ENCODE measurements around the gene CATSPERD.
"Not testable (repeated sequence)": the region's sequence is repeated elsewhere in the genome, so short reads cannot be mapped to it uniquely, and the experiment has no call there.

Gene CATSPERD

DNA sequence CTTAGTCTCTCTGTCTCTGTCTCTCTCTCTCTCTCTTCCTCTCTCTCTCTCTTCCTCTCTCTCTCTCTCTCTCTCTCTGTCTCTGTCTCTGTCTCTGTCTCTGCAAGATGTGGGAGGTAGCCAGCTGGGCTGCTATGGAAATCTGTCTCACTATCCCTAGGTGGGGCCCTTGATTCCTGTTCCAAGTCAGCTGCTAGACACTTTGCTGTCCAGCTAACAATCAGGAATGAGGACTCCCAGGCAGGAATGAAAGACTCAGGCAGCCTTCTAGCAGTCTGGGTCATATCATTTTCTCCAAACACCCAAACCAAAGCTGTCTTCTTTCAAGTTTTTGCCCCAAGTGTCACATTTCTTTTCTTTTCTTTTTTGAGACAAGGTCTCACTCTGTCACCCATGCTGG is 23.2 kb downstream of the CATSPERD start:
- no peak for DNase-seq

DNA sequence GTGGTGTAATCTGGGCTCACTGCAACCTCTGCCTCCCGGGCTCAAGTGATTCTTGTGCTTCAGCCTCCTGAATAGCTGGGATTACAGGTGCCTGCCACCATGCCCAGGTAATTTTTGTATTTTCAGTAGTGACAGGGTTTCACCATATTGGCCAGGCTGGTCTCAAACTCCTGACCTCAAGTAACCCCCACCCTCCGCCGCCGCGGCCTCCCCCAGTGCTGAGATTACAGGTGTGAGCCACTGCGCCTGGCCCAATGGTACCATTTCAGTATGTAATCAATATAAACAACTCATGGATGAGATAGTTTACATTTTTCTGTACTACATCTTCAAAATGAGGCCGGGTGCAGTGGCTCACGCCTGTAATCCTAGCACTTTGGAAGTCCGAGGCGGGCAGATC is 24.6 kb downstream of the CATSPERD start:
- not testable (repeated sequence) for DNase-seq

DNA sequence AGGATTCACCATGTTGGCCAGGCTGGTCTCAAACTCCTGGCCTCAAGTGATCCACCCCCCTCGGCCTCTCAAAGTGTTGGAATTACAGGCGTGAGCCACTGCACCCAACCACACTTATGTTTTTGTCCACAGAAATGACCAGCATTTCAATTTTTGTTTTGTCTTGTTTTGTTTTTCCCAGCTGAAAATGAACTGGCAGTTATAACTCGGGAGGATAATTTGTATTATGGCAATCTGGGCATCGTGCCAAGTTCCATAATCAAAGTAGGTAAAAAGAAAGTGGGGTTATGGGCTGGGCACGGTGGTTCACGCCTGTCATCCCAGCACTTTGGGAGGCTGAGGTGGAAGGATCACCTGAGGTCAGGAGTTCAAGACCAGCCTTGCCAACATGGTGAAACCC is 28.5 kb downstream of the CATSPERD start:
- DNase-seq, result not testable (repeated sequence)

DNA sequence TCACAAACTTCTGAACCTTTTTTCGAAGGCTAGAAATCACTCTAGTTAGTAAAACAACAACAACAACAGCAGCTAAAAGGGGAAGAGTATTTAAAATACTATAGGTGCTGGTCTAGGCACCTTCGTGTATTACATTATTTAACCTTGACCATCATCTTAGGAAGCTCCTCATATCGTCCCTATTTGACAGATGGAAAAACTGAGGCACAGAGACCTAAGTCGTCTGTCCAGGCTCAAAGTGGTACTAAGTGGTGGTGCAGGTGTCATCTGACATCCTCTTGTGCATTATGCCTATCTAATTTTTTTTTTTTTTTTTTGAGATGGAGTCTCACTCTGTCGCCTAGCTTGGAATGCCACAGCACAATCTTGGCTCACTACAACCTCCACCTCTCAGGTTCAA is 29.1 kb downstream of the CATSPERD start:
- no peak for DNase-seq

DNA sequence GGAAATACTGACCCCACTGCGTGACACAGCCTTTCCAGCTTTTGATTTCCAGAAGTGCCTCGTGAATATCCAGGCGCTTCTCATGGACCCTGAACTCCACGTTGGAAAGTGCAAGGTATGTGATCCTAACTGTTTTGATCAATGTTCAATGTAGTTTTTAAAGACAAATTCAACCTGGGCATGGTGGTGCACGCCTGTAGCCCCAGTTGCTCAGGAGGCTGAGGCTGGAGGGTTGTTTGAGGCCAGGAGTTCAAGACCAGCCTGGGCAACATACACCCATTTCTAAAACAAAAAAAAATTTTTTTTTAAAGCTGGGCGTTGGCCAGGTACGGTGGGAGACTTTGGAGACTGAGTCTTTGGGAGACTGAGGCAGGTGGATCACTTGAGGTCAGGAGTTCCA is 31.3 kb downstream of the CATSPERD start:
- DNase-seq, result no peak

DNA sequence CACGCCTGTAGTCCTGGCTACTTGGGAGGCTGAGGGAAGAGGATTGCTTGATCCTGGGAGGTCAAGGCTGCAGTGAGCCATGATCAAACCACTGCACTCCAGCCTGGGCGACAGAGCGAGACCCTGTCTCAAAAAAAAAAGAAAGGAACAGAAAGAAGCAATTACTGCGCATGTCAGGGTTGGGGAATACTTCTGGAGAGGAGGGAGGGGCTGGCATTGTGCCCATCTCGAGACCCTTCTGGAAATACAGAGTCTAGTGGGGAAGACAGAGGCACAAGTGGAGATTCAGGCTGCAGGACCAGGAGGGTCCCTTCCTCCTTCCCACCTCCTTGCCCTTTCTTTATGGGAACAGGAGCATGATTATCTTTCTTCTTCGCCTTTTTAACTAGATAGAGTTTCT is 33.3 kb downstream of the CATSPERD start:
- DNase-seq, result no peak

DNA sequence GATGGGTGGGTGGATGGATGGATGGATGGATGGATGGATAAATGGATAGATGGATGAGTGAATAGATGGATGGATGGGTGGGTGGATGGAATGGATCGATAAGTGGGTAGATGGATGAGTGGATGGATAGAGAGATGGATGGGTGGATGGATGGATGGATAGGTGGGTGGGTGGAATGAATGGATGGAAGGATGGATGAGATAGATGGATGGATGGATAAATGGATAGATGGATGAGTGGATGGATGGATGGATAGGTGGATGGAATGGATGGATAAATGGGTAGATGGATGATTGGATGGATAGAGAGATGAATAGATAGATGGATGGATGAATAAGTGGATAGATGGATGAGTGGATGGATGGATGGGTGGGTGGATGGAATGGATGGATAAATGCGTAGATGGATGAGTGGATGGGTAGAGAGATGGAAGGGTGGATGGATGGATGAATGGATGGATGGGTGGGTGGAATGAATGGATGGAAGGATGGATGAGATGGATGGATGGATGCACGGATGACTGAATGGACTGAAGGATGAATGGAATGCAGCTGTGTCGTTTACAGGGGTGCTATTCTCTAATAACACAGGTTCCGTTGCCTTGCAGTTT is 42.3 kb downstream of the CATSPERD start:
- DNase-seq, result no peak

DNA sequence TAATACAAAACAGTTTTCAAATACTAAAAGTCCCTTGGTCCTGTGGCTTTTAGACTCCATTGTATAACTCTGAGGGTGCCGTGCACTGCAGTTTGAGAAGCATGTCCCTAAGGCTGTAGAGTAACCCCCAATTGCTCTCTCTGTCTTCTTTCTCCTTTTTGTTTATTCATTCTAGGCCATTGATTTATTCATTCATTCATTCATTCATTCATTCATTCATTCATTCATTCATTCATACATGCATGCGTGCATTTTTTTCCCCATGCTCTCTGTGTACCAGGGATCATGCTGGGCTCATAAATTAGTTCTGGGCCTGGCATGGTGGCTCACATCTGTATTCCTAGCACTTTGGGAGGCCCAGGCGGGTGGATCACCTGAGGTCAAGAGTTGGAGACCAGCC is 44.8 kb downstream of the CATSPERD start:
- no peak for DNase-seq

DNA sequence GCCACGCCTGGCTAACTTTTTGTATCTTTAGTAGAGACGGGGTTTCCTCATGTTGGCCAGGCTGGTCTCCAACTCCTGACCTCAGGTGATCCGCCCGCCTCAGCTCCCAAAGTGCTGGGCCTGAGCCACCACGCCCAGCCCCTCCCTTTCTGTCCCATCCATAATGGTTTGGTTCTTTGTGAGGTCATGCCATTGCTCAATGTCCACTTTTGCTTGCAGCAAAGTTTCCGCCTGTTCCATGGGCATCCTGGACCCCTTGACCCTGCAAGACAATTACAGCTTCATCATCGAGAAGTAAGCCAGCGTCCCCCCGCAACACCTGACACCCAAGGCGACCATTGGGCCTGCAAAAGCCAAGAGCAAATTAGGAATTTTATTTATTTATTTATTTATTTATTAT is 47.5 kb downstream of the CATSPERD start:
- no peak for DNase-seq

DNA sequence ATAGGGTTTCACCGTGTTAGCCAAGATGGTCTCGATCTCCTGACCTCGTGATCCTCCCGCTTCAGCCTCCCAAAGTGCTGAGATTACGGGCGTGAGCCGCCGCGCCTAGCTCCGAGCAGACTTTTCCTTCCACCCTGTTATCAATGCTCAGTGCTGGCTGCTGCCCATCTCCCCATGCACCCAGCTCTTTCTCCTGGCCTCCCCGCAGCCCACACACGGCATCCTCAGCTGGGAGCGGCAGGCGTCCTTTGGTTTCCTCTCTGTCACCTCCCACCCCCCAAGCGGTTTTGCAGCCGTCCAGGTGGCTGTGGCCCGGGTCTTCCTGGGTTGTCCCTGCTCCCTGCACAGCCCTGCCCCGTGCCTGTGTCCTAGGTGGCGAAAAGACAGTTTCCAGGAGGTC is 52.0 kb downstream of the CATSPERD start:
- no peak for DNase-seq

DNA sequence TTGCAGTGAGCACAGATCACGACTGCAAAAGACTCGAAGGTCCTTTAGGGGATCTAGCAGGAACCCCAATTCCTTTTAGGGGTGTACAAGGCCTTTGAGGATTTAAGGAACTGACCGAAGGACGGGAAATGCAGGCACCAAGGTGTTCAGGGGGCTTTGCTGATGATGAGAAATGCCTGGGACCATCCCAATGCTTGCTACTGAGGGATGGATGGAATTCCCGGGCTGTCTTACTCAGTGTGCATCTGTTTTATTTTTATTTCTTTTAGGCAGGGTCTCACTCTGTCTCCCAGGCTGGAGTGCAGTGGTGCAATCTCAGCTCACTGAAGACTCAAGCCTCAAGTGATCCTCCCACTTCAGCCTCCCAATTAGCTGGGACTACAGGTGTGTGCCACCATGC is 52.8 kb downstream of the CATSPERD start:
- DNase-seq, result no peak

DNA sequence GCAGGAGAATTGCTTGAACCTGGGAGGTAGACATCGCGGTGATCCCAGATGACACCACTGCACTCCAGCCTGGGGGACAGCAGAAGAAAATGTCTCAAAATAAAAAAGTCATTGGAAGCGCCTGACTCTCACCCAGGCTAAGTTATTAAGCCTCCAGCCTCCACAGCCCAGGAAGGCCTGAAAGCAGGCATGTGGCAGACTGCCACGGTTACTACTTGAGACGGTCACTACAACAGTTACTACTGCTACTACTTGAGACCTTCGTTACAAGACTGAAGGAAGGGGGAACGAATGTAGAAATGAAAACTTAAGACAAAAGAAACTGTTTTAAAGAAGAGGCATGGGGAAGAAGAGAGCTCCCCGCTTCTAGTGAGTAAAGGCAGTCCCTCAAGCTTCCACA is 54.5 kb downstream of the CATSPERD start:
- no peak for DNase-seq

DNA sequence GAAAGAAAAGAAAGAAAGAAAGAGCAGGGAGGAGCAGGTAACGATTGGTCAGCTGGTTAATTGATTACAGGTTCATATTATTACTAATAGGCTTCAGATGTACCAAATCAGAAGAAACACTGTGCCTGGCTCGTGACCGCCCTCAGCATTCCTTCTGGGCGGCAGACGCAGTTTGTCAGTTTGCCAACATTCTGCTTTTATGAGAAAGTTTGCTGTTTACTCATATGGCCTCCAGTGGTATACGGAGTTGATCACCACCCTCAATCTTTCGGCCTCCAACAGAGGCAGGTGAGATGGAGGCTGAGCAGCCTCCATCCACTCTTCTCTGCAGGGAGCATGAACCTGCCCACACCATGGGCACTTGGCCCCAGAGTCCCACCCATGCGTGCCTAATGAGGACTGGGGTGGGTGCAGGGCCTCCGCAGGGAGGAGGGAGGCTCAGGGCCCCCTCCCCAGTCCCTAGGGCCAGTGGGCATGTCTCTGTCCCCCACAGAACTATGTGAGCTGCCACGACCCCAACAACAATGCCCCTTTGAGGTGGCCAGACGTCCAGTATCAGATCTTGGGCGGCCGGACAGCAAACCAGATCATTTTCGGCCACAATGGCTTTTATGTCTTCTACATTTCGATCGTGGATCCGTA is 55.4 kb downstream of the CATSPERD start:
- DNase-seq, result no peak

DNA sequence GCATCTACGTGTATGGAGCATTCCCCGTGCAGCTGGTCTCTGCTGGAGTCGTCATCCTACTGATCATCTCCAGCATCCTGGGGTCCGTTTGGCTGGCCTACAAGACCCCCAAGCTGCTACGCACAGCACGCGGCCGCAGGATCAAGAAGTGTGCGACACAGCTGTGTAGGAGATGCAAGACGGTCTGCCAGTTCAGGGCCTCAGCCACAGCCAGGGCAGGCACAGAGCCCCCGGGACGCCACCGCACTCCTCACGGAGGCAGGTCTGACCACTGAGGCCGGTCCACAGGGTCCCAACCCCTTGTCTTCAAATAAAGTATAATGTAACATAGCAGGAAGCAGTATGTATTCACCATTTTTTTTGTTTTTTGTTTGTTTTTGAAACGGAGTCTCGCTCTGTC is 58.0 kb downstream of the CATSPERD start:
- no peak for DNase-seq

DNA sequence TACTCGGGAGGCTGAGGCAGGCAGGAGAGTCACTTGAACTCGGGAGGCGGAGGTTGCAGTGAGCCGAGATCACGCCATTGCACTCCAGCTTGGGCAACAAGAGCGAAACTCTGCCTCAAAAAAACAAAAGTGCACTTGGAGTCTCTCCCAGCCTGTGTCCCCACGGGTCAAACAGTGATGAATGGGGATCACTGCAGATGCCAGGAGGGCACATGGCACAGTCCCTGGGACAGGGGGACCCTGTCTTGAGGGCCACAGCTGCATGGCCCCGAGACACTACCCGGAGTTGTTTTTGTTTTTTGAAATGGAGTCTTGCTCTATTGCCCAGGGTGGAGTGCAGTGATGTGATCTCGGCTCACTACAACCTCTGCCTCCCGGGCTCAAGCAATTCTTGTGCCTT is 60.5 kb downstream of the CATSPERD start:
- DNase-seq, result not testable (repeated sequence)

DNA sequence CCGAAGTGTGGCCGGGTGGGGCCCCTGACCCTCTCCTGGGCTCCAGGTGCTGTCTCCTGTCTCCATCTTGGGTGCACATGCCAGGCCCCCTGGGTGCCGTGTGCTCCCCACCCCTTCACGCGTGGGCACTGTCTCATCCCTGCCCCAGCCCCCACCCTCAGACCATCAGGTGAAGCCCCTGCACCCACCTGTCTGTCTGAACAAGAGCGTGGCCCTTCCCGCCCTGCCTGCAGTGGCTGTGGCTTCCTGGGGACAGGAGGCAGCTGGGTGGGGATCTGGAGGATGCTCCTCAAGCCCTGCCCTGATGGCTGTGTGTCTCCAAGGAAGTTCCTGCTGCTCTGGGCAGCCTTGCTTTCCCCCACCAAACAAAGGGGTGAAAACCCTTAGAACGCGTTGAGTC is 61.9 kb downstream of the CATSPERD start:
- no peak for DNase-seq

DNA sequence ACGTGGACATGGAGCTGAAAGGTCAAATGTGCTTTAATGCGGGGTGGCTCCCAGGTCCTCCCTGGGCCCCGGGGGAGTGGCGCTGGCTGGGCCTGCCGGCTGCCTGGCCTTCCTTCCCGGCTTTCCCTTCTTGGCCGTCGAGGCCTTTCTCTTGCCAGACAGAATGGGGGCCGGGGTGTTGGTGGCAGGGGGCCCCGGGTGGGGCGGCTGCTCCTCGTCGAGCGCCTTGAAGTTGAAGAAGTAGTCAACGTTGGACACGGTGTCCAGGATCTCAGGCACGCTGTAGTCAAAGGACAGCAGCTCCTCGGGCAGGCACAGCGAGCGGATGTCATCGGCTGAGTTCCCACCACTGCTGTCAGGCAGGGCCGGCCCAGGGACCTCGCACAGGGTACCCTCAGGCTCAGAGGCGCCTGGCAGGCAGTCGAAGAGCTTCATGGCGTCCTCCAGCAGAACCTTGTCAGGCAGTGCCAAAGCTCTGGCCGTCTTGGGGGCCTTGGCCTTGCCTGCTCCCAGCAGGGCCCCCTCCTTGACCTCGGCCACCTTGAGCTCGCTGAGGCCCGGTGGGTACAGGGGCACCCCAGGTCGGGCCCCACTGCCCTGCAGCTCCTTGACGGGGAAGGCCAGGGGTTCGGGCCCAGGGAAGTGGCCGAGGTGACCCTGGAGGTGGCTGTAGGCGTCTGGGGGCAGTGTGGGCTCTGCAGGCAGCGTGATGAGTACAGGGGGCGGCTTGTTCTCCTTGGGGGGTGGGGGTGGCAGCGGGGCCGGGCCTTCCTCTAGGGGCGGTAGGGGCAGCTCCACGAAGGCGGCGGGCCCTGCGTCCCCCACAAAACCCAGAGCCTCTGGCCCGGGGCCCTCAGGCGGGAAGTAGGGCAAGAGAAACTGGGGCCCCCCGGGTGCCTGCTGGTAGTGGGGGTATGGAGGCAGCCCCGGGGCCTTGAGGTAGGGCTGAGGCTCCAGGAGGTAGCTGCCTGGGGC is 62.8 kb downstream of the CATSPERD start:
- DNase-seq, result no peak

DNA sequence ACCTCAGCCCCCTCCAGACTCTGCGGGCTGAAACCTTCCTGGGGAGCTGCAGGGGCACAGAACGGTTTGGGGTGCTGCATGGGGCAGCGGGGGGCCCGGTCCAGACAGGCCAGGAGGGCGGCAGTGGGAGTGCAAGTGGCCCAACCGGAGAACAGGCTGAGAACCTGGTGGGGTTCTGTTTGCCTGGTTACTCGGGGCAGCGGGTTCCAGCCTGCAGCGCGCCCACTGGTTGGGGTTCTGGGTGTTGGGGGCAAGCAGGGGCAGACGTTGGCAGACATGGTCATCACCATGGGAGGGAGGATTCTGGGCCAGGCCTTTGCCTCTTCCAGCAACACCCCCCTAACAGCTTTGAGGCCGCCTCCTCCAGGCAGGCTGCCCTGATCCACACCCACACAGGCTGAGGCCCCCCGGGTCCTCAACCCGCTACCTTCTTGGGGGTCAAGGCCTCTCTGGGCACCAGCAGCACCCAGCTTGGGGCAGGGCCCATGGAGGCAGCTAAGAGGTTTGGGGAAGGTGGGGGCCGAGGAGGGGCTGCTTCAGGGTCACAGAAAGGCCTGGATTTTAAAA is 64.2 kb downstream of the CATSPERD start, which contains the start of gene PRR22:
Gene PRR22 (minus strand): TSS at position 166 of the 567 bp plus-strand sequence. CDS start 86 bp downstream, at position 80.
- no peak for DNase-seq

DNA sequence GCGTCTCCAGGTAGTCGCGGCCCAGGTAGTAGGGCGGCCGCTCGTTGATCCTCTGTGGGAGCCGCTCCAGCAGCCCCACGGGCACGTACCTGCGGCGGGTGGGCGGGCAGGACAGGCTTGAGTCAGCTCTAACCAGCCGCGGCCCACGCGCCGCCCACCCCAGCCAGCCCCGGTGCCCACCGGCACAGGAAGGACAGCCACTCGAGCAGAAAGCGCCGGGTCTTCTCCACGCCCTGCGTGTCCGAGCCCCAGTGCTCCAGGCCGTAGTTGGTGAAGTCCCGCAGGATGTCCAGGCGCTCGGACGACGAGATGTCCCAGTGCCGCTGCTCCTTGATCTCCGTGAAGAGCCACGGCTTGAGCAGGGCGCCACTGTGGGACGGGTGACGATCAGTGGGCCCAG is 65.0 kb downstream of the CATSPERD start:
- DNase-seq, result no peak

DNA sequence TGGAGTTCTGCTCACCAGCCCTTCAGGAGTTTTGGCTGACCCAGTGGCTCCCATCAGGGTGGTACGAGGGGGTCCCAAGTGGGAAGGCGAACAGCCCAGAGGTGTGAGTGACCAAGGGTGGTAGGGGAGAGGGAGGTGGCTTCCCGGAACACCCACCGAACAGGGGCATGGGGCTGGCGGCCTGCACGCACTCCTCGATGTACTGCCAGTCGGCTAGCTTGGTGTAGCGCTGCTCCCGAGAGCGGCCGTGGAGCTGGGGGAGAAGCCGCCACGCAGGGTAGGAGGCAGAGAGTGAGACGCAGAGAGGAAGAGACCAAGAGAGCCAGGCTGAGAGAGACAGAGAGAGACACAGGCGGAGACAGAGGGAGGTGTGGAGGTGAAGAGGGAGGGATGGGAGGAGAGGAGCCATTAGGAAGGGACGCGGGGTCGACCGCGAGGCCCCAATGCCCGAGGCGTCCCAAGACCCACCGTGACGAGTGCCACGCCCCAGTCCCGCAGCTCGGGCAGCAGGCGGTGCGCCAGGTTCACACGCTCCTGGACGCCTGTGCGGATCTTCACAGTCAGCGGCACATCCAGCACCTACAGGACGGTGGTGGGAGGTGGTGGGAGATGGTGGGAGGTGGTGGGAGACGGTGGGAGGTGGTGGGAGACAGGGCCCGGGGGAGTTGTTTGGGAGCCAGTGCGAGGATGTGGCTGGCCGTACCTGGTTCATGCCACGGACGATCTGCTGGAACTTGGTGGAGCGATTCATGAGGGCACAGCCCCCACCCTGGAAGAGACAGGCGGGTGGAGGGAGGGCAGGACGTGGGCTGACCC is 66.4 kb downstream of the CATSPERD start:
- no peak for DNase-seq

DNA sequence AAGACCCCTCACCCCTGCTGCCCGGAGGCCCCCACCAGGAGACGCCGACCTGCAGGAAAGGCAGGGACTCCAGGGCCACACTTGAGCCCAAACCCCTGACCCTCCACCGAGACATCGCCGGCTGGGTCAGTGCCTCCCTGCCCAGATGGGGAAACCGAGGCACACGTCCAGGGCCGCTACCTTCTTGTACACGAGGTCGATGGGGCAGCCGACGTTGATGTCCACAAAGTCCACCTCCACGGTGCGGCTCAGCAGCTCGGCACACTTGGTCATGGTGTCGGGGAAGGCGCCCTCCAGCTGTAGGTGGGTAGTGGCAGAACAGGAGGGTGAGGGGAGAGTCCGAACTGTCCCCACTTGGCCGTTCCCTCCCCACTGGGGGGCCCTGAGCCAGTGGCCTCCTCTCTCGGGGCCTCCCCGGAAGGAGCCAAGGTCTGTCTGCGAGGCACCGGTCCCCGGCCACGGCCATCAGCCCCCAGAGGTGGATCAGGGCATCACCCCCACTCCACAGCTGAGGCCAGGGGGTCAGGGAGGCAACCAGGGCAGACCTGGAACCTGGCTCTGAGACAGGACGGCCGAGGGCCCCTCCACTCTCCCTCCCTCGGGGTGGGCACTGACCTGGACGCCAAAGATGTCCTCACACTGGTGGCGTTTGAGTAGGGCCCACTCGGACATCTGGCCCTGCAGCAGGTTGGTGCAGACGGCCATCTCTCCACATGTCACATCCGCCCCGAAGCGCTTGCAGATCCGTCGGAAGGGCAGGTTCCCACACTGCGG is 67.2 kb downstream of the CATSPERD start:
- no peak for DNase-seq

DNA sequence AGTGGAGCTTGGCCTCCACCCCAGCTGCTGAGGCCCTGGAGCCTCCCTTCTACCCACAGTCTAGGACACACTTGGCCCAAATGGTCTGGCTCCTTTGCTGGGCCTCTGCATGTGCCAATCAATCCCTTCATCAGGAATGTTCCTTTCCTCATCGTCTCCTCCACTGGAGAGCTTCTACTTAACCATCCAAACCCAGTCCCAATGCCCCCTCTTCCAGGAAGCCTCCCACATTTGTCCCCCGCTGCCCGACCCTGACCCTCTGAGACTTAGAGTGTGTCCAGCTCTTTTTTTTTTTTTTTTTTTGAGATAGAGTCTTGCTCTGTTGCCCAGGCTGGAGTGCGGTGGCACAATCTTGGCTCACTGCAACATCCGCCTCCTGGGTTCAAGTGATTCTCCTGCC is 68.0 kb downstream of the CATSPERD start:
- no peak for DNase-seq

Measured in NCI-H187 treated with DMSO at 0.1 percent for 48 hours (cell line).